GM11168 (cell line): ENCODE data around the gene PINK1.

Experiments
- in situ Hi-C: fragments of 300-500 bp; cut with MboI; formaldehyde crosslinking; loops from one replicate; pipeline ENCODE4 v1.12.0; 2022; ENCODE audit warnings: low sequenced_read_pairs; ENCODE audit not compliant: unreplicated experiment

PINK1 gene

DNA sequence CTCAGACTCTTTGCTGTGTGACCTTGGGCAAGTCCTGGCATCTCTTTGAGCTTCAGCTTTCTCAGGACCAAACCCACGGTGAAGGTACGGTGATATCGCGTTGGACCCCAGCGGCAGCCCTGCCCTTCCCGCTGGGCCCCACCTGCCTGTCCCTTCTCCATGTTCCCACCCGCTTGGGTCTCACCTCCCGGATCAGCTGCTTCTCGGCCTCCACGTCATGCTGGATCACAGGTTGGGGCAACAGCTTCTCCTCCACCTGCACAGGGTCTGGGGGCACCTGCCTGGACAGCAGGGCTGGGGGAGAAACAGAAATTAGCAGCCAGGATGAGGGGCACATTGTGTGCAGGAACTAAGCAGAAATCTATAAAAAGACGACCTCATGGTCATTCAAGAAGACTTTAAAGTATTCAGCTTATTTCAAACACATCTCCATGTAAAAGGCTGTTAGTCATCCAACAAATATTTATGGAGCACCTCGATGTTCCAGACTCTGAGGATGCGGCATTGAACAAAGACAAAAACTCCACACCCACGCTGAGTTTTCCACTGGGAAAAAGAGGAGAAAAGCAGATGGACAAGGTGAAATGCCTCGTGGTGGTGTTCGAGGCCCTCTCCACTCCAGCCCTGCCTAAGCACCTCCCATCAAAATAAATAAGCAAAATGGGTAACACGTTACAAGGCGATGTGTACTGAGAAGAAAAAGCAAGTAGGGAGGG lies 65.1 kb downstream of the PINK1 start:
- in situ Hi-C loops: loop anchor here (10.0 kb wide), 1 partner anchor 496 kb away; no protein-coding TSS in a partner anchor

DNA sequence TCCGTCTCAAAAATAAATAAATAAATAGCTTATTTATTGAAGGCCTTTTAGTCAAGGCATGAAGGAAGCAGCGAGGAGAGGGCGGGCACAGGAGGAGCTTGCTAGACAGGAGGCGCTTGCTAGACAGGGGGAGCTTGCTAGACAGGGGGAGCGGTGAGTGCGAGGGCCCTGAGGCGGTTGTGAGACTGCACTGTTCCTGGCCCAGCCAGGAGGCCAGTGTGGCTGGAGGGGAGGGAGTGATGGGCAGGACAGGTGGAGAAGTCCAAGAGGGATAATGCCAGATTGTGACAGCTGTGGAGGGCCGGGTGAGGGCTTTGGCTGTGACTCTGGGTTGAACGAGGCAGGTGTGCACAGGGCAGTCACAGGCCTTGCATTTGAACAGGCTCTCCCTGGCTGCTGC lies 66.3 kb downstream of the PINK1 start:
- in situ Hi-C loops: loop anchor here (10.0 kb wide), 1 partner anchor 495 kb away; no protein-coding TSS in a partner anchor

DNA sequence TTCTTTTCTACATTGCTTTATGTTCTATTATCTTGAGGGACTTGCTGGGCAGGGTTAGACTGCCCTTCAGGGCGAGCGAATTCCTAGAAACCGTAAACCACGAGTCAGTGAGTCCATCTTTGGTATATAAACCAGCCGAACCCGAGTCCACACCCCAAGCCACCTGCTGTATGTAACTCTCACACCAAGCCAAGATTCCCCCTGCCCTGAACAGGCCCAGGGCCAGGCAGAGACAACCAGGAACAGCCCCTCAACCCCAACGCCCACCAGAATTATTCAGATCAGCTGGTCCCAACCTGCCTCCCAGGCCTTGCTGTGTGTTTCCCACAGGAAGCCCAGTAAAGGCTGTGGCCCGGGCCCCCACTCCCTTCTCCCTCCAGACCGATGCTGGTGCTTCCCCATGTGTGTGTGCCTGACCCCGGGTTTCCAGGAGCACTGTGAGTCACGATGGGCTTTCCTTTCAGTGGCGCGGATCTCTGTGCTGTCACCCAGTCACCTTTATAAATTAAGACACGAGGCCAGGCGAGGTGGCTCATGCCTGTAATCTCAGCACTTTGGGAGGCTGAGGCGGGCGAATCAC lies 67.5 kb downstream of the PINK1 start:
- in situ Hi-C loops: no loop called here
